Measurements from ENCODE around the gene KBTBD2.
A peak's percentile ranks its signal among the peaks of the same experiment; 100 is the strongest.
"Not testable (repeated sequence)": the region's sequence is repeated elsewhere in the genome, so short reads cannot be mapped to it uniquely, and the experiment has no call there.

Gene KBTBD2

DNA sequence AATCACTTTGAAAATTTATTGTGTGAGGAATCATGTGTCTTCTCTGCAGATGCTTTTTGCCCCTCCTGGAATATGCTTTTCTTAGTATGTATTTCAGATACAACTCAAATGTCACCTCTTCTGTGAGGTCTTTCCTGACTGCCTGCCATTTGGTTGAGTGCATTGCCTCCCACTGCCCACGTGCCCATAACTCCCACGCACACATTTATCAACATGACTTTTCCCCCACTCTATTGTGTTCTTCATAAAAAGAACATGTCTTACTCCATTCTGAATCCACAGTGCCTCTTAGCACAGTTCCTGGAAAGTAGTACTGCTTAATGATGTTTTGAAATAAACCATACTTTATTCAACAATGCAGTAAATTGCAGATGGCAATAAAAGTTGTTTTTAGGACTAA is 42.9 kb downstream of the KBTBD2 start:
- DNase-seq: not testable (repeated sequence)

- peak; percentile 80 for DNase-seq
These were observed 44.8 kb downstream of the KBTBD2 start for GRCh38 chr7:32846630-32847225.

GRCh38 chr7:32844748-32845147 is 46.8 kb downstream of the KBTBD2 start:
- not testable (repeated sequence) for DNase-seq

DNA sequence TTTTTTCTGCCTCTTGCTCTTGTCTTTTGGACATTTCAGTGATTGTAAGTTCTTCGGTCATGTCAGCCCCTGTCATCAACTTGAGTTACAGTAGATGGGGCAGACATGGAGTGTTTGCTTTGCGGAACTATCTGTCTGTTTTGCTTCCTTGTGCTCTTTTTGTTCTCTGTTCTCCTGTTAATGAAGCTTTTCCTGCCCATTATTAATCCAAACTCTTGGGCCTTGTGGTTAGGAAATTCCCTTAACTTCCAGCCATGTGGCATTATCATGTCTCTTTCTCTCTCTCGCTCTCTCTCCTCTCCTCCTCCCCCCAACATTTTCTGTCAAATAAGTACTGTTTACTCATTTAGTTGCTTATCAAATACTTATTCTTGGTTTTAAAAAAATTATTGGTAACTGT is 47.8 kb downstream of the KBTBD2 start:
- DNase-seq: not testable (repeated sequence)

DNA sequence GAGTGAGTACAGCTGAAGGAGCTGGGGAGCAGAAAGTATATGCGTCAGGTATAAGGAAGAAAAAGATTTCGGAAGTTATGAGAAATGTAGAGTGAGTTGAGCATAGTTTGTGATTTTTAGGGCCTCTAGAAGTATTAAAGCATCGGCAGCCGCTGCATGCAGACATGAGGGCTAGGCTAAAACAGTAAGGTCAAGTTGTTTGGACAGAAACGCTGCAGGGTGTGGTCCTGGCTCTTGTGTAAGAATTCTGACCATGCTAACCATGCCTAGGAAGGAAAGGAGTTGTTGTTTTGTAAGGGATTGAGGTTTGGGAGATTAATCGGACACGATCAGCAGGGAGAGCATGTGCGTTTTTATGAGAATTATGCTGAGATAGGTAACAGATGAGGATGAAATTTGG is 51.7 kb downstream of the KBTBD2 start:
- DNase-seq: not testable (repeated sequence)

- not testable (repeated sequence) for DNase-seq
These were observed 62.4 kb downstream of the KBTBD2 start for GRCh38 chr7:32828996-32829752.

Data from inflammatory macrophage treated with lipopolysaccharide for 4 hours (primary cell).